D341Med (cell line): ENCODE data around the gene PIGX.
"Not testable (repeated sequence)": the region's sequence is repeated elsewhere in the genome, so short reads cannot be mapped to it uniquely, and the experiment has no call there.

Experiments used
- DNase-seq: peaks from one replicate; pipeline ENCODE4 v3.0.0; 2012; ENCODE audit warnings: low spot score

Gene PIGX

GRCh38 chr3:196706327-196706726 lies 5.8 kb upstream of the PIGX start:
- DNase-seq = no peak

- no peak for DNase-seq
Observed at GRCh38 chr3:196706731-196707130, 5.4 kb upstream of the PIGX start.

GRCh38 chr3:196707566-196707965 lies 4.6 kb upstream of the PIGX start:
- no peak for DNase-seq

- DNase-seq = no peak
Observed at GRCh38 chr3:196708467-196708866, 3.7 kb upstream of the PIGX start.

GRCh38 chr3:196712514-196713413 lies 587 bp downstream of the PIGX start:
- no peak for DNase-seq

- not testable (repeated sequence) for DNase-seq
Observed at GRCh38 chr3:196717162-196717561, 5.0 kb downstream of the PIGX start.

- no peak for DNase-seq
Observed at GRCh38 chr3:196721097-196721496, 8.9 kb downstream of the PIGX start.

- DNase-seq = no peak
Observed at GRCh38 chr3:196726788-196727675, 14.9 kb downstream of the PIGX start.

- DNase-seq = no peak
Observed at GRCh38 chr3:196735751-196736150, 23.6 kb downstream of the PIGX start.

- DNase-seq = no peak
Observed at GRCh38 chr3:196736670-196737374, 24.6 kb downstream of the PIGX start.

- DNase-seq = no peak
Observed at GRCh38 chr3:196737655-196738054, 25.5 kb downstream of the PIGX start.

GRCh38 chr3:196739671-196740480 lies 27.7 kb downstream of the PIGX start, which contains the start of gene PAK2:
Gene PAK2 (plus strand): TSS chr3:196739857. CDS start chr3:196782647, 42,790 bp downstream.
- DNase-seq = peak; percentile 95

GRCh38 chr3:196740481-196741248 lies 28.5 kb downstream of the PIGX start:
- DNase-seq = peak; percentile 50

GRCh38 chr3:196741249-196741889 lies 29.2 kb downstream of the PIGX start:
- DNase-seq = no peak

- DNase-seq = not testable (repeated sequence)
Observed at GRCh38 chr3:196743569-196743968, 31.4 kb downstream of the PIGX start.

GRCh38 chr3:196749125-196749524 lies 36.9 kb downstream of the PIGX start:
- no peak for DNase-seq

- DNase-seq = no peak
Observed at GRCh38 chr3:196753201-196753600, 41.0 kb downstream of the PIGX start.

GRCh38 chr3:196754091-196754981 lies 42.2 kb downstream of the PIGX start:
- no peak for DNase-seq

- DNase-seq = no peak
Observed at GRCh38 chr3:196756732-196757131, 44.6 kb downstream of the PIGX start.
